ENCODE measurements around the gene SNX13. TPM values are rescaled to one million over a fixed set of nuclear protein-coding genes. Genes with fewer than 3 reads are reported as not detected.
"Not testable (repeated sequence)": the region's sequence is repeated elsewhere in the genome, so short reads cannot be mapped to it uniquely, and the experiment has no call there.

Gene SNX13
- total and polyA plus RNA-seq, 2 experiments from 2014 or later: 7.5 to 42.7 TPM

- Histone ChIP-seq H3K79me2 (replicated peaks; ENCODE audit: insufficient read depth) (peaks cover 99% of the 10 kb centered on the region), H3K27ac (ENCODE audit: low read depth) (no peak overlapping the region)
- H3K4me3 Mint-ChIP-seq: no peak overlapping the region
Observed at GRCh38 chr7:17910377-17910776, 29.9 kb downstream of the SNX13 start.

GRCh38 chr7:17909310-17909709, 31.0 kb downstream of the SNX13 start:
- H3K27me3 ChIP-seq (ENCODE audit: insufficient read depth); H2AFZ ChIP-seq; H3K9me3 Mint-ChIP-seq; H3K27ac ChIP-seq (ENCODE audit: low read depth); H3K9me2 ChIP-seq (ENCODE audit: insufficient read depth); H3K4me3 ChIP-seq; H3K4me2 ChIP-seq; H3K36me3 Mint-ChIP-seq (ENCODE audit: low read depth); H4K20me1 ChIP-seq (replicated peaks; ENCODE audit: insufficient read depth); ATAC-seq; H3F3A ChIP-seq (replicated peaks; ENCODE audit: low read depth); H3K36me3 ChIP-seq (ENCODE audit: insufficient read depth); H3K4me3 Mint-ChIP-seq; H3K27ac Mint-ChIP-seq; H3K27me3 Mint-ChIP-seq (ENCODE audit: insufficient read depth, low read depth, poor library complexity); DNase-seq (ENCODE audit: low spot score): not testable (repeated sequence)
- H3K4me1 Mint-ChIP-seq: peaks cover 31% of the 10 kb centered on the region
- Histone ChIP-seq H3K79me2 (replicated peaks; ENCODE audit: insufficient read depth) (peaks cover 98% of the 10 kb centered on the region), H3K4me1 (ENCODE audit: insufficient read depth) (peaks cover 12% of the 10 kb centered on the region)

More at GRCh38 chr7:17910377-17910776, 29.9 kb downstream of the SNX13 start:
- Histone ChIP-seq H3F3A (replicated peaks; ENCODE audit: low read depth) (no peaks in the 10 kb centered on the region), H4K20me1 (replicated peaks; ENCODE audit: insufficient read depth) (no peaks in the 10 kb centered on the region; the same call in 1 of the 2 replicates), H3K36me3 (ENCODE audit: insufficient read depth) (no peaks in the 10 kb centered on the region), H3K4me2 (no peak overlapping the region), H2AFZ (no peak overlapping the region), H3K9me2 (ENCODE audit: insufficient read depth) (no peaks in the 10 kb centered on the region), H3K4me3 (no peak overlapping the region), H3K4me1 (ENCODE audit: insufficient read depth) (peaks cover 10% of the 10 kb centered on the region; the same call in 1 of the 2 replicates), H3K27me3 (ENCODE audit: insufficient read depth) (no peaks in the 10 kb centered on the region)
- Mint-ChIP-seq H3K9me3 (no peaks in the 10 kb centered on the region), H3K4me1 (peaks cover 28% of the 10 kb centered on the region), H3K36me3 (ENCODE audit: low read depth) (peaks cover 6% of the 10 kb centered on the region; the same call in 1 of the 3 replicates), H3K27ac (peak overlapping the region; percentile 60), H3K27me3 (ENCODE audit: insufficient read depth, low read depth, poor library complexity) (peaks cover 2% of the 10 kb centered on the region)
- ATAC-seq (no peak), DNase-seq (ENCODE audit: low spot score) (no peak)
- no peak for TF ChIP-seq ZNF114 (CRISPR knock-in tag; IDR thresholded peaks at IDR 0.05)
- TF ChIP-seq POLR2AphosphoS5 (IDR thresholded peaks at IDR 0.05; ENCODE audit: low read depth): no peak
- TF ChIP-seq NANOG (IDR thresholded peaks at IDR 0.05; ENCODE audit: borderline replicate concordance): no peak
- no peak for TF ChIP-seq EZH2 (IDR thresholded peaks at IDR 0.05; ENCODE audit: low read depth, unreplicated experiment)
- no peak for TF ChIP-seq ETS1 (IDR thresholded peaks at IDR 0.05)

- Mint-ChIP-seq H3K4me3 (no peak overlapping the region), H3K27me3 (ENCODE audit: insufficient read depth, low read depth, poor library complexity) (no peaks in the 10 kb centered on the region), H3K4me1 (peaks cover 29% of the 10 kb centered on the region), H3K9me3 (no peaks in the 10 kb centered on the region), H3K27ac (no peak overlapping the region), H3K36me3 (ENCODE audit: low read depth) (peaks cover 6% of the 10 kb centered on the region; the same call in 1 of the 3 replicates)
- Histone ChIP-seq H3K27me3 (ENCODE audit: insufficient read depth) (no peaks in the 10 kb centered on the region), H3K36me3 (ENCODE audit: insufficient read depth) (no peaks in the 10 kb centered on the region), H3K4me1 (ENCODE audit: insufficient read depth) (peaks cover 24% of the 10 kb centered on the region), H3K79me2 (replicated peaks; ENCODE audit: insufficient read depth) (peaks cover 86% of the 10 kb centered on the region), H3F3A (replicated peaks; ENCODE audit: low read depth) (no peaks in the 10 kb centered on the region), H3K27ac (ENCODE audit: low read depth) (no peak overlapping the region), H3K9me2 (ENCODE audit: insufficient read depth) (no peaks in the 10 kb centered on the region), H4K20me1 (replicated peaks; ENCODE audit: insufficient read depth) (no peaks in the 10 kb centered on the region; the same call in 1 of the 2 replicates), H3K4me3 (no peak overlapping the region), H3K4me2 (no peak overlapping the region), H2AFZ (no peak overlapping the region)
- DNase-seq (ENCODE audit: low spot score) (no peak), ATAC-seq (no peak)
- TF ChIP-seq NANOG (IDR thresholded peaks at IDR 0.05; ENCODE audit: borderline replicate concordance): no peak
- no peak for TF ChIP-seq EZH2 (IDR thresholded peaks at IDR 0.05; ENCODE audit: low read depth, unreplicated experiment)
- TF ChIP-seq ZNF331 (CRISPR knock-in tag; IDR thresholded peaks at IDR 0.05; ENCODE audit: low read depth): no peak
- TF ChIP-seq ZNF114 (CRISPR knock-in tag; IDR thresholded peaks at IDR 0.05): no peak
- no peak for TF ChIP-seq CREB1 (CRISPR knock-in tag; IDR thresholded peaks at IDR 0.05; ENCODE audit: low read depth)
- TF ChIP-seq JUNB (IDR thresholded peaks at IDR 0.05; ENCODE audit: unreplicated experiment): no peak
- no peak for TF ChIP-seq ZNF462 (CRISPR knock-in tag; IDR thresholded peaks at IDR 0.05)
- no peak for TF ChIP-seq POLR2AphosphoS5 (IDR thresholded peaks at IDR 0.05; ENCODE audit: low read depth)
Observed at GRCh38 chr7:17907014-17907413, 33.3 kb downstream of the SNX13 start.

All from GM23338 (cell line).